Breast epithelium (tissue), 4 donors: ENCODE data around the gene RSPH3. TPM values are rescaled to one million over a fixed set of nuclear protein-coding genes. Genes with fewer than 3 reads are reported as not detected.

ENCODE experiments used
- DNase-seq, 2 donors: peaks; one replicate each; pipeline ENCODE4 v3.0.0-alpha.2; 2019; ENCODE audit warnings: low spot score in 2 of 2
- H3K27ac ChIP-seq, 2 donors: fragments of 200-600 bp; sonication (generic) in 1 of 2; one replicate each; pipeline ENCODE4 v1.5.1; 2016 to 2019; ENCODE audit warnings: mild to moderate bottlenecking in 1 of 2
- H3K27me3 ChIP-seq, 2 donors: fragments of 200-600 bp; sonication (generic) in 1 of 2; one replicate each; pipeline versions ENCODE4 v1.5.1 to v1.6.0; 2017 to 2019; ENCODE audit warnings: control low read depth in 1 of 2, mild to moderate bottlenecking in 1 of 2
- H3K36me3 ChIP-seq: fragments of 200-600 bp; one replicate; pipeline ENCODE4 v1.5.1; 2019
- H3K4me1 ChIP-seq, 2 donors: fragments of 200-600 bp; sonication (generic); one replicate each; pipeline ENCODE4 v1.5.1; 2016 to 2019; ENCODE audit warnings: control low read depth in 1 of 2
- H3K4me3 ChIP-seq, 3 donors: fragments of 200-600 bp; sonication (generic); 1 replicate in 2 of 3; 2 replicates in 1 of 3; pipeline ENCODE4 v1.5.1; 2016 to 2019; ENCODE audit warnings: mild to moderate bottlenecking in 3 of 3, moderate library complexity in 2 of 3
- H3K9me3 ChIP-seq, 2 donors: fragments of 200-600 bp; sonication (generic) in 1 of 2; one replicate each; pipeline ENCODE4 v1.5.1; 2016 to 2019; ENCODE audit warnings: control low read depth in 1 of 2
- POLR2A ChIP-seq: fragments of 450-650 bp; IDR thresholded peaks from one replicate; pipeline ENCODE4 v1.6.1; 2016; ENCODE audit warnings: antibody characterized with exemption, mild to moderate bottlenecking, moderate library complexity
- POLR2AphosphoS5 ChIP-seq, 3 donors: sonication (generic); formaldehyde crosslinking; IDR thresholded peaks; one replicate each; pipeline ENCODE4 v1.6.1; 2017; ENCODE audit warnings: antibody characterized with exemption in 3 of 3
- intact Hi-C: fragments of 100-400 bp; cut with DNase I; formaldehyde crosslinking; loops from one replicate; pipeline ENCODE4 v1.15.1; 2023; ENCODE audit warnings: low total_unique reads
- total RNA-seq, 3 donors: library from RNA; depleted of rRNA; stranded (reverse); fragments of >200 nt; gene quantifications; one replicate each; pipeline ENCODE4 v1.1.0, GENCODE V29; 2016
- TF ChIP-seq, protein P1 (sequence below), 3 donors: fragments of 450-650 bp; IDR thresholded peaks; one replicate each; pipeline ENCODE4 v1.5.1; 2016 to 2017; ENCODE audit warnings: antibody characterized with exemption in 3 of 3, mild to moderate bottlenecking in 3 of 3, moderate library complexity in 3 of 3

The RSPH3 gene
- total RNA-seq, 3 donors from 2014 or later: 9.4 to 14.9 (median 9.5) TPM

DNA sequence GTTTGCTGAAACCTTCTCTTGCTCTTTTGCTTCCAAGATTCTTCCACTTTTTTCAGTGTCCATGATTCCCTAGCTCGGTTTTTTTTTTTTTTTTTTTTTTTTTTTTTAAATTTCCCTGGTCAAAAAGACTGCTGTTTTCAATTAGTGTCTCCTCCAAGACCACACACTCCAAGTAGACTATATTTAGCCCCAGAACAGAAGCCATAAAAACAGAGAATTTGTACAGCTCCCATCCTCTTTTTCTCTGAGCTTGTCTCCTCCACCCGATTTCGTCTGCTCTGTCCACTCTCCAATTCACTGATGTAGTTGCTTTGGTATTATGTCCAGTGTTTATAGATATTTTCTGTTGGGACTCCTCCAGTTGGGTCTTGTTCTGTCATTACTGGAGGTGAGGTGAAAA lies 37.6 kb downstream of the RSPH3 start:
- no peaks in the 10 kb centered on the region for H3K27me3 ChIP-seq
- no peak for DNase-seq
- no peaks in the 10 kb centered on the region for H3K4me1 ChIP-seq
- intact Hi-C loops: no loop called here
- no peak overlapping the region for H3K4me3 ChIP-seq
- TF ChIP-seq, protein P1, sequence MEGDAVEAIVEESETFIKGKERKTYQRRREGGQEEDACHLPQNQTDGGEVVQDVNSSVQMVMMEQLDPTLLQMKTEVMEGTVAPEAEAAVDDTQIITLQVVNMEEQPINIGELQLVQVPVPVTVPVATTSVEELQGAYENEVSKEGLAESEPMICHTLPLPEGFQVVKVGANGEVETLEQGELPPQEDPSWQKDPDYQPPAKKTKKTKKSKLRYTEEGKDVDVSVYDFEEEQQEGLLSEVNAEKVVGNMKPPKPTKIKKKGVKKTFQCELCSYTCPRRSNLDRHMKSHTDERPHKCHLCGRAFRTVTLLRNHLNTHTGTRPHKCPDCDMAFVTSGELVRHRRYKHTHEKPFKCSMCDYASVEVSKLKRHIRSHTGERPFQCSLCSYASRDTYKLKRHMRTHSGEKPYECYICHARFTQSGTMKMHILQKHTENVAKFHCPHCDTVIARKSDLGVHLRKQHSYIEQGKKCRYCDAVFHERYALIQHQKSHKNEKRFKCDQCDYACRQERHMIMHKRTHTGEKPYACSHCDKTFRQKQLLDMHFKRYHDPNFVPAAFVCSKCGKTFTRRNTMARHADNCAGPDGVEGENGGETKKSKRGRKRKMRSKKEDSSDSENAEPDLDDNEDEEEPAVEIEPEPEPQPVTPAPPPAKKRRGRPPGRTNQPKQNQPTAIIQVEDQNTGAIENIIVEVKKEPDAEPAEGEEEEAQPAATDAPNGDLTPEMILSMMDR (IDR thresholded peaks at IDR 0.05): no peak
- no peak for TF ChIP-seq POLR2A
- no peak for TF ChIP-seq POLR2AphosphoS5 (IDR thresholded peaks at IDR 0.05)
- H3K9me3 ChIP-seq: no peaks in the 10 kb centered on the region
- no peak overlapping the region for H3K27ac ChIP-seq
- no peaks in the 10 kb centered on the region for H3K36me3 ChIP-seq

DNA sequence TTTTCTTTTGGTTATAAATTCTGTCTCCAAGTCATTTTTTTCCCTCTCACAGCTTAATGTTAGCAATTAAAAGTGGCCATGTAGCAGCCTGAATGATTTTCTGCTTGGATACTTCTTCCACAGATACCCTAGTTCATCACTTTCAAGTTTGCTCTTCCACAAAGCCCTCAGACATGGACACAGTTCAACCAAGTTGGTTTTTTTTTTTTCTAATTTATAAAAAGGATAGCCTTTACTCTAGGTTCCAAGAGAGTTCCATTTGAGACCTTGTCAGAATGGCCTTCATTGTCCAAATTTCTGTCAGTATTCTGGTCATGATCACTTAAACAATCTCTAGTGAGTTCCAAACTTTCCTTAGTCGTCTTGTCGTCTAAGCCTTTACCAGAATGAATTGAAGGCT lies 40.0 kb downstream of the RSPH3 start:
- DNase-seq: no peak
- intact Hi-C loops: no loop called here
- H3K27me3 ChIP-seq: no peaks in the 10 kb centered on the region
- H3K4me3 ChIP-seq: no peak overlapping the region
- no peaks in the 10 kb centered on the region for H3K36me3 ChIP-seq
- TF ChIP-seq, protein P1 (IDR thresholded peaks at IDR 0.05): no peak
- no peaks in the 10 kb centered on the region for H3K4me1 ChIP-seq
- H3K9me3 ChIP-seq: no peaks in the 10 kb centered on the region
- H3K27ac ChIP-seq: no peak overlapping the region

DNA sequence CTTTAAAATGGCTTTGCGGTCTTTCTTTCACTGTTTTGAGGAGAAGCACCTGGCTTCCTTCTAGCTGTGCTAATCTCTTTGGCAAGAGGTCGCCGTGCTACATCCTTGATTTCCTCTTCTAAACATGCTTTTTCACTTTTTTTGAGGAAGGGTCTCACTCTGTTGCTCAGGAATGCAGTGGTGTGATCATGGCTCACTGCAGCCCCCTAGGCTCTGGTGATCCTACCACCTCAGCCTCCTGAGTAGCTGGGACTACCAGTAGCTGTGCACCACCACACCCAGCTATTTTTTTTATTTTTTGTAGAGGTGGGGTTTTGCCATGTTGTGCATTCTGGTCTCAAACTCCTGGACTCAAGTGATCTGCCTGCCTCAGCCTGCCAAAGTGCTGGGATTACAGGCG lies 40.5 kb downstream of the RSPH3 start:
- Histone ChIP-seq H3K4me3 (no peak overlapping the region), H3K27ac (no peak overlapping the region), H3K9me3 (no peaks in the 10 kb centered on the region), H3K36me3 (no peaks in the 10 kb centered on the region), H3K27me3 (no peaks in the 10 kb centered on the region), H3K4me1 (no peaks in the 10 kb centered on the region)
- no peak for TF ChIP-seq POLR2A
- no peak for TF ChIP-seq POLR2AphosphoS5 (IDR thresholded peaks at IDR 0.05)
- TF ChIP-seq, protein P1 (IDR thresholded peaks at IDR 0.05): no peak
- DNase-seq: no peak
- intact Hi-C loops: no loop called here

DNA sequence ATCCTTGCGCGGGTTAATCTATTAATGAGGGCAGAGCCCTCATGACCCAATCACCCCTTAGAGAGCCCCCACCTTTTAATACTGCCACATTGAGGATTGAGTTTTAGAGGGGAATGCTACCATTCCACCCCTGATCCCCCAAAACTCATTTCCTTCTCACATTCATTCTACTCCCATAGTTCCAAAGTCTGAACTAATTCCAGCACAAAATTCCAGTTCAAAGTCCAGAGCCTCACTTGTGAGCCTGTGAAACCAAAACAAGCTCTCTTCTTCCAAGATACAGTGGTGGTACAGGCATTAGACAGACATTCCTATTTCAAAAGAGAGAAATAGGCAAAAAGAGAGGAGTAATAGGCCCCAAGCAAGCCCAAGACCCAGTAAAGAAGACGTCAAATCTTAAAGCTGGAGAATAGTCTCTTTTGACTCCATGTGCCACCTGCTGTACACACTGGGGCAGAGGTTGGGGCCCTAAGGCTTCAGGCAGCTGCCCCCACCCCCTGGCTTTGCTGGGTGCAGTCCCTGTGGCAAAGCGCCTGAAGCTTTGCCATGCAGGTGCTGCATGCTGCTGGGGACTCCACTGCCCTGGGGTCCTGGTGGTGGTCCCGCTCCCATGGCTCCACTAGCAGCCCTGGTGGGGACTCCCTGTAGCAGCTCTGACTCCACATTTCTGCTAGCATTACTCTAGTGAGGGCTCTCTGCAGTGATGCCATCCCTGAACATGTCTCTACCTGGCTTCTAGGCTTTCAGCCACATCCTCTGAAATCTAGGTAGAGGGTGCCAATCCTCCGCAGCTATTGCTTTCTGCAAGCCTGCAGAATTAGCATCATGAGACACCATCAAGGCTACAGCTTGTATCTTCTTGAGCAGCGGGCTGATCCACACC lies 41.3 kb downstream of the RSPH3 start:
- Histone ChIP-seq H3K9me3 (no peaks in the 10 kb centered on the region), H3K27ac (no peak overlapping the region), H3K36me3 (no peaks in the 10 kb centered on the region), H3K4me3 (no peak overlapping the region), H3K27me3 (no peaks in the 10 kb centered on the region), H3K4me1 (no peaks in the 10 kb centered on the region)
- DNase-seq: no peak
- intact Hi-C loops: no loop called here
- TF ChIP-seq, protein P1 (IDR thresholded peaks at IDR 0.05): no peak
- no peak for TF ChIP-seq POLR2A
- no peak for TF ChIP-seq POLR2AphosphoS5 (IDR thresholded peaks at IDR 0.05)

DNA sequence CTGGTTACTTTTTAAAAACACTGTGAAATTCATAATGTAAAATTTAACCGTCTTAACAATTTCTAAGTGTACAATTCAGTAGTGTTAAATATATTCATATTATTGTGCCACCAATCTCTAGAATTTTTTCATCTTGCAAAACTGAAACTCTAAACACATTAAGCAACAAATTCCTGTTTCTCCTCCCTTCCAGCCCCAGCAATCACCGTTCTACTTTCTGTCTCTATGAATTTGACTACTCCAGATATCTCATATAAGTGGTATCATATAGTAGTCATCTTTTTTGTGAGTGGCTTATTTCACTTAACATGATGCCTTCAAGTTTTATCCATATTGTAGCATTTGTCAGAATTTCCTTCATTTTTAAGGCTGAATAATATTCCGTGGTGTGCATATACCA lies 44.7 kb downstream of the RSPH3 start:
- H3K27ac ChIP-seq: no peak overlapping the region
- DNase-seq: no peak
- no peaks in the 10 kb centered on the region for H3K4me1 ChIP-seq
- no peak for TF ChIP-seq POLR2A
- H3K9me3 ChIP-seq: no peaks in the 10 kb centered on the region
- intact Hi-C loops: no loop called here
- H3K36me3 ChIP-seq: no peaks in the 10 kb centered on the region
- H3K27me3 ChIP-seq: no peaks in the 10 kb centered on the region
- H3K4me3 ChIP-seq: no peak overlapping the region
